Suprapubic skin (tissue), 3 donors: ENCODE measurements around the gene PLXNA2.

Experiments
- POLR2A ChIP-seq, 2 donors: fragments of 450-650 bp; IDR thresholded peaks; one replicate each; pipeline ENCODE4 v1.6.1; 2017; ENCODE audit warnings: antibody characterized with exemption in 2 of 2, mild to moderate bottlenecking in 2 of 2, moderate library complexity in 2 of 2
- TF ChIP-seq, protein P1 (sequence below), 2 donors: fragments of 200-600 bp in 1 of 2; fragments of 450-650 bp in 1 of 2; sonication (generic) in 1 of 2; IDR thresholded peaks; one replicate each; pipeline ENCODE4 v1.5.1; 2016 to 2019; ENCODE audit warnings: antibody characterized with exemption in 2 of 2, mild to moderate bottlenecking in 1 of 2, moderate library complexity in 1 of 2

DNA sequence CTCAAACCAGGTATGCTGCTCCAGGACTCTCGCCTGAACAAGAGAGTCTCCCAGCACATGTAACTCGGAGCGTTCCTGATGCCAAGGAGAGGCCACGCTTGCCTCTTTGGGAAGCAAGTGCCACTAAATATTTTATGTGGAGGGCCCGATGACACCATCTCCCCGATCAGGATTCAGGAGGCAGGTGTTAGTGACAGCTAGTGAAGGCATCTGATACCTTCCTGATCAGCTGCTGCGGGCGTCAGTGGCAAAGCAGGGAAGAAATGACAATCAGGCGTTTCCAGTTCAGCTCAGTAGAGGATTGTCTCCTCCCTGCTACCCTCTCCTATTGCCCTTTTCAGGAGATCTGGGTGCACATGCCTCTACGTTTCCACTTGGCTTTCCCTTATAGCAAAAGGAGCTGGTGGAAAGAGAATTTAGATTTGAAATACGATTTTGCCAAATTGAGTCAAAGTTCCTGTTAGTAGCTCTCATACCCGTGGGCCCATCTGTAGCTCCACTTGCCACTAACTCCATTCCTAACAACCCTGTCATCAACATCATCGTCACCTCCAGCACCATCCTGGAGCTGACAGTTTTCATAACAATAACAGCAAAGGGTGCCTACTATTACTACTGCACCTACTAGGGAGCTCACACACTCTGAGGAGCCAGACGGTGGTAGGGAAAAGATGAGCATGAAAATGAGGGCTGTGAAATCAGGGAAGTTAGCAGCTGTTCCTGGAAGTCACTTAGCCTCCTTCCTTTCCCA, 21.6 kb downstream of the PLXNA2 start:
- TF ChIP-seq, protein P1, sequence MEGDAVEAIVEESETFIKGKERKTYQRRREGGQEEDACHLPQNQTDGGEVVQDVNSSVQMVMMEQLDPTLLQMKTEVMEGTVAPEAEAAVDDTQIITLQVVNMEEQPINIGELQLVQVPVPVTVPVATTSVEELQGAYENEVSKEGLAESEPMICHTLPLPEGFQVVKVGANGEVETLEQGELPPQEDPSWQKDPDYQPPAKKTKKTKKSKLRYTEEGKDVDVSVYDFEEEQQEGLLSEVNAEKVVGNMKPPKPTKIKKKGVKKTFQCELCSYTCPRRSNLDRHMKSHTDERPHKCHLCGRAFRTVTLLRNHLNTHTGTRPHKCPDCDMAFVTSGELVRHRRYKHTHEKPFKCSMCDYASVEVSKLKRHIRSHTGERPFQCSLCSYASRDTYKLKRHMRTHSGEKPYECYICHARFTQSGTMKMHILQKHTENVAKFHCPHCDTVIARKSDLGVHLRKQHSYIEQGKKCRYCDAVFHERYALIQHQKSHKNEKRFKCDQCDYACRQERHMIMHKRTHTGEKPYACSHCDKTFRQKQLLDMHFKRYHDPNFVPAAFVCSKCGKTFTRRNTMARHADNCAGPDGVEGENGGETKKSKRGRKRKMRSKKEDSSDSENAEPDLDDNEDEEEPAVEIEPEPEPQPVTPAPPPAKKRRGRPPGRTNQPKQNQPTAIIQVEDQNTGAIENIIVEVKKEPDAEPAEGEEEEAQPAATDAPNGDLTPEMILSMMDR (IDR thresholded peaks at IDR 0.05), result no peak
- TF ChIP-seq POLR2A (IDR thresholded peaks at IDR 0.05), result no peak
